ENCODE measurements around the gene PKD1L1.

The PKD1L1 gene

GRCh38 chr7:47735431-47736345, 212.6 kb downstream of the PKD1L1 start:
- no peak for DNase-seq (ENCODE audit: low spot score)

- DNase-seq (ENCODE audit: low spot score): no peak
Measured at GRCh38 chr7:47734949-47735291, 213.3 kb downstream of the PKD1L1 start.

DNA sequence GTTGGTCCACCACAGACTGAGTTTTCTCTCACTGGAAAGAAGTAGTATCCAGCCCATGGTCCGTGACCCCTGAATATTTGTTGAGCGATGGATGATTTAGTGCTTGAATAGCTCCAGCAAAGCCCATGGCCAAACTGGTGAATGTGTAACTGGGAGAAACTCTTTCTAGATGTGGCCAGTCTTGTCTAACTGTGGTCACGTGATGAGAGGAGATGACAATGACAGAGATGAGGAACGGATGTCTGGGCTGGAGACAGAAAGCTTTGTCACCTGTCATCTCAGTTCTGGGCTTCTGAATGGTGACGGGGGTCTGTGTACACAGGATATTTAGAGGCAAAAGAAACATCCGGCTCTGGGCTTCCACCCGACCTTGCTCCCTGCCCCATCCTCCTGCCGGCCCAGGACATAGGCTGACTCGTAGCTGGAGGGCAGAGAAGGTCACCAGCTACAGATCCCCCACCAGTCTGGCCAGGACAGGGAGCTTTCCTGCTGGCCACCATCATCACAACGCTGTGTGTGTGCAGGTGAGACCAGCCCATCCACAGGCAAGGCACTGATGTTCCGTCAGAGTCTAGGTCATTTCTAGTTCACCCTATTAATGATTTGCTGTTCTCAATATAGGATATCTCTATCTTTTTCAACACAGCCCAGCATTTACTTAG, 213.8 kb downstream of the PKD1L1 start:
- DNase-seq (ENCODE audit: low spot score): no peak

- DNase-seq (ENCODE audit: low spot score): no peak
Measured at GRCh38 chr7:47730142-47730541, 218.1 kb downstream of the PKD1L1 start.

DNA sequence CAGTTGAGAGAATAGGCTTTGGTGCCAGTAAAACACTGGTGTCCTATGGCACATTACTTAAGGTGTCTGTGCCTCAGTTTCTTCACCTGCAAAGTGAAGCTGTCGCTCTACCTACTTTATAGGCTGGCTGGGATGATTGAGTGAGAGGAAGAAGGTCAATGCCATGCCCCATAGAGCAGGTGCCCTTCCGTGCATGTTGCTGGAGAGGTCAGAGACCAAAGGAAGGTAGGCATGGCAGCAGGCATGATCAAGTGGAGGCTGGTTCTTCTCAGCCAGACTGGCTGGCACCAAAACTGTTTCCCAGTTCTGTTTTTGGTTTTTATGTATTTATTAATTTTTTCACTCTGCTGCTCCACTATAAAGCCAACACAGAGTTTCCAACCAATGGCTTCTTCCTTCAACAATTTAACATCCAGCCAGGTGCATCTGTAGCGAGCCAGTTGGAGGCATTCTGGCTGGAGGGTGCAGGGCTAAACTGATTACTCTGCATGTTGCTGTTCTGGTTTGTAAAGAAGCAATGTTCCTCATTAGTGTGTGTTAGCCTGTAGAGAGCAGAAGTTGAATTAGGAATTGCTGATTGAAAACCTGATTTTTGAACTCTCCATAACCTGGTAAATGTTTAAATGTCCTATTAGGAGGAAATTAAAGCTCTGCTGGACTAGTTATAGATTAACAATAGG, 222.1 kb downstream of the PKD1L1 start:
- DNase-seq (ENCODE audit: low spot score): no peak

DNA sequence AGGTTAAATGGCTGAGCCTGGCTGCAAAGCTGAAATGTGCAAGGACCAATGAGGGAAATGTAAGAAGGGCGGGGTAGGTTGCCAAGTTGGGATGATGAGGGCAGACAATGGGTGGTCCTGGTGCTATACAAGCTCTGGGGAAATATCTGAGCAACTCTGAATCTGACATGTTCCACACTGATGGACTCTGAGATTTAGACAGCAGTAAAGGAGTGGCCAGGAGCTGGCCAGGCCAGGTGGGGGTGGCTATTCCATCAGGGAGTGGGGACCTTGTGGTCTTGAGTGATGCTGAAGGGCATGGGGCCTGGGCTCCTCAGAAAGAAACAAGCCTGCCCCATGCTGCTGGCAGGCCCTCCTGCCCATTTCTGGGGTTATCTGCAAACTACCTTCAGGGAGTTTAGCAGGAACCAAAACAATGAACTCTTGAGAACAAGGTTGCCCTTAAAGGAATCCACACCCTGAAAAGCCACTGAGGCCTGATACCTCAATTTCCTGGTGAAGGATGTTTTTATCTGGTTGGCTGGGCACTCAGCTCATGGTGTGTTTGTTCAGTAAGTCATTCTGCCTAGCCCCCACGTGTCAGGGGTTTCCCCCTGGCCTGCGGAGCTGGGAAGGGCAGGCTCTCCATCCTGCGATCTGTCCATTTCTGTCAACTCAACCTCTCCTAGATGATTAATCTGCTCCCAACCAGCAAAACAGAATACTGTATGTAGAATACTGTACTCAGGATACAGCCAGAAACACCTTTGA, 223.1 kb downstream of the PKD1L1 start:
- no peak for DNase-seq (ENCODE audit: low spot score)

Measured in cerebellar cortex (tissue), 1 donor.